HG02588 (cell line): ENCODE results near the gene TSNAXIP1.
A peak's percentile ranks its signal among the peaks of the same experiment; 100 is the strongest.
"Not testable (repeated sequence)": the region's sequence is repeated elsewhere in the genome, so short reads cannot be mapped to it uniquely, and the experiment has no call there.

Source experiments
- ATAC-seq: cut with Tn5 transposase; IDR thresholded peaks from one replicate; pipeline ENCODE4 v1.9.1; 2021; ENCODE audit warnings: mild to moderate bottlenecking, moderate library complexity; ENCODE audit not compliant: unreplicated experiment

Gene TSNAXIP1

DNA sequence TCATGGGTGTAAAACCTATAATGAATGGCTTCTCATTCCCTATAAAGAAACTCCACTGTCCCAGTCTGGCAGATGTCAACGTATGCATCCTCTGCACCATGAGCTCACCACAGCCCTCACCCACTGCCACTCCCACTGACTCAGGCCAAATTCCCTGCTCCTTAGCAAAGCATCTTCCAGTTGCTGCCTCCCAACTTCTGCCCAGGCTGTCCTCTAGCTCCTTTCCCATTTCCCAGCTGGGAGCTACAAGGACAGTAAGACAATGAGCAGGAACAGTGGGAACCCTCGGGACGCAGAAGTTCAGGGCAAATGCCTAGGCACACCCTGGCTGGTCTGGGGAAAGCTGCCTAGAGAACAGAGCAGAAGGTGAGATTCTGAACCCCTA is 26.3 kb downstream of the TSNAXIP1 start:
- ATAC-seq, result no peak

- ATAC-seq, result peak; percentile 97
These were observed 26.9 kb downstream of the TSNAXIP1 start for GRCh38 chr16:67833415-67834241.

DNA sequence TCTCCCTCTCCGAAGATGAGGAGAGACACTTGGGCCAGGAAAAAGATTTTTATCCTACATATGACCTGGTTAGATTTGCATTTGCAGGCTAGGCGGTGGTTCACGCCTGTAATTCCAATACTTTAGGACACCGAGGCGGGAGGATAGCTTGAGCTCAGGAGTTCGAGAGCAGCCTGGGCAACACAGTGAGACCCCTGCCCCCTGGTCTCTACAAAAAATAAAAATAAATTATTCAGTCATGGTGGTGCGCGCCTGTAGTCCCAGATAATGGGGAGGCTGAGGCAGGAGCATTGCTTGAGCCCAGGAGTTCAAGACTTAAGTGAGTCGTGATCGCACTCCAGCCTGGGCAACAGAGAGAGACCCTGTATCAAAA is 27.5 kb downstream of the TSNAXIP1 start:
- ATAC-seq, result no peak

GRCh38 chr16:67837190-67837589 is 30.5 kb downstream of the TSNAXIP1 start:
- ATAC-seq, result not testable (repeated sequence)

- no peak for ATAC-seq
These were observed 31.1 kb downstream of the TSNAXIP1 start for GRCh38 chr16:67837811-67838210.

DNA sequence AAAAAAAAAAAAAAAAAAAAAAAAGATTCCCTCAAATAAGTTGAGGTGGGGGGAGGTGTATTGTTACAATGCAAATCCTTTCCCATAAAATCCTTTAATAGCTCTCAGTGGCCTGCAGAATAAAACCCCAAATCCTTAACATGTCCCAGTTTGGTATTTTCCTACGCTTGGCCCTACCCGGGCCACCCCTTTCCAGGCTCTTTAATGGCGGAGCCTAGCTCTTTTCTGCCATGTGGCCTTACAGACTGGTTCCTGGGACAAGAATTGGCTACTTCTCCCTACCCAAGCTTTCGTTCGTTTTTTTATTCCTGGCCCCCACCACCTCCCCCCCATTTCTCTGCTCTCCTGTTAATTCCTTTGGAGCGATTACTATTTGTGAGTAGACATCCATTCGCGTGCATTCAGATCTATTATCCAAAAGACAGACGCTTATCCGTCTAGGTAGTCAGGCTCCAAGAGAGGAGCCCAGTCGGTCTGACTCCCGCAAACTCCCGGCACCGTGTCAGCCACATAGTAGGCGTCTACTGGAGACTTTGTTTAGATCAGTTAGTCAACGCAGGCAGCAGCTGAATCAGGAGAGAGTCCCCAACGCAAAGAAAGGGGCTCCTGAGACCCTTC is 34.6 kb downstream of the TSNAXIP1 start:
- ATAC-seq, result no peak

DNA sequence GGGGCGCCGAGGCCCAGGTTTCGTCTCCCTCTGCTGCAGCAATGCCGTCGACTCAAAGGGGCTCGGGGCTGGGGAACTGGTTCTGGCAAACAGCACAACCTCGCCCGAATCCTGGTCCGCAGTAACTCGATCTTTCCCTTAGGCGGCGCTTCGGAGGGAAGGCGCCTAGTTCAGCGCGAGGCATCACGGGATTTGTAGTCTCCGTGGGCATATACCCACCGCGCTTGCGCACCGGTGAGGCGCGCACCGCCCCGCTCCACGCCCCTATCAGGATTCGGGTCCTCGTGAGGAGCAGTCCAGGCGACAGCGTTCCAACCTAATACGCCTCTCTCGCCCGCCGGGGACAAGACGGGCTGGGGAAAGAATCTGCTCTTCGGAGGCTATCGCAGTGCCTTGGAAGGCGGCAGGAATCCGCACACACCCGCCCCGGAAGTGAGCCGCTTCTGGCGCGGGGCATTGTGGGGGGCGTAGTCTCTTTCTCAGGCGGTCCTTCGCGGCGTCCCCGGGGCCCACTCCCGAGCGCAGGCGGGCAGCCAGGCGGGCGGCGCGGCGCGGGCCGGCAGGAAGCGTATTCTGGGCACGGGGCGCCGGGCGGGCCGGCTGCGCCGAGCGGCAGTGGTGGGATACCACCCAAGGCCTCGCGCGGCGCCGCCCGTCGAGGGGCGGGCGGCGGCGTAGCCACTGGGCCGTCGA is 35.3 kb downstream of the TSNAXIP1 start, which contains the start of gene THAP11:
TSS of gene THAP11 (plus strand) at position 505 of the 693 bp plus-strand sequence. CDS start 235 bp downstream, outside the sequence.
- ATAC-seq, result peak; percentile 39

GRCh38 chr16:67842509-67843342 is 36.0 kb downstream of the TSNAXIP1 start:
- ATAC-seq, result peak; percentile 8

DNA sequence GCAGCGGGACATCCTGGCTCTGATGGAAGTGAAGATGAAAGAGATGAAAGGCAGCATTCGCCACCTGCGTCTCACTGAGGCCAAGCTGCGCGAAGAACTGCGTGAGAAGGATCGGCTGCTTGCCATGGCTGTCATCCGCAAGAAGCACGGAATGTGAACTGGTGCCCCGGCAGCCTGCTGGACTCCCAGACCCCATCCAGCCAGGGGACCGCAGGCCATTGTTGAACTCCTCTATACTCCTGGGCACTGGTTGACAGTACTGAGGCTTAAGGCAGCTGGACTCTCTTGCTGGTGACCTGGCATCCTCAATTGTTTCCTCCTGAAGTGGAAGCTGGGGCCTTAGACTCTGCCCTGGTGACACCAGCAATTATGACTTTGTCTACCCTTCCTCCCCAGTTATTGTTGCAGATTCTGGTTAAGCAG is 36.7 kb downstream of the TSNAXIP1 start:
- ATAC-seq, result no peak

DNA sequence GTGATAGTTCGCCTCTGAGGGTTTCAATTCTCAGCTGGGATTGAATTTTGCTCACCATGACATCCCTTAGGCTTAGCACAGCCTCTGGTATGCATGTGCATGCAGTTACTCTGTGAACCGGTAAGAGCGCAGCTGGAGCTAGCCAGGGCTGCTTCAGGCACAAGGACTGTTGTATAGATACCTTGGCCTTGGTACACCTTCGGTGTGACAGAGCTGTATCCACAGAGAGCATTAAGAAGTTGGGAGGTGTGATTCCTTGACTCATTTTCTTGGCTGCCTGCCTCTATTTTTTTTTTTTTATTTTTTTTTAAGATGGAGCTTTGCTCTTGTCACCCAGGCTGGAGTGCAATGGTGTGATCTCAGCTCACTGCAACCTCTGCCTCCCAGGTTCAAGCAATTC is 37.8 kb downstream of the TSNAXIP1 start:
- ATAC-seq, result no peak

DNA sequence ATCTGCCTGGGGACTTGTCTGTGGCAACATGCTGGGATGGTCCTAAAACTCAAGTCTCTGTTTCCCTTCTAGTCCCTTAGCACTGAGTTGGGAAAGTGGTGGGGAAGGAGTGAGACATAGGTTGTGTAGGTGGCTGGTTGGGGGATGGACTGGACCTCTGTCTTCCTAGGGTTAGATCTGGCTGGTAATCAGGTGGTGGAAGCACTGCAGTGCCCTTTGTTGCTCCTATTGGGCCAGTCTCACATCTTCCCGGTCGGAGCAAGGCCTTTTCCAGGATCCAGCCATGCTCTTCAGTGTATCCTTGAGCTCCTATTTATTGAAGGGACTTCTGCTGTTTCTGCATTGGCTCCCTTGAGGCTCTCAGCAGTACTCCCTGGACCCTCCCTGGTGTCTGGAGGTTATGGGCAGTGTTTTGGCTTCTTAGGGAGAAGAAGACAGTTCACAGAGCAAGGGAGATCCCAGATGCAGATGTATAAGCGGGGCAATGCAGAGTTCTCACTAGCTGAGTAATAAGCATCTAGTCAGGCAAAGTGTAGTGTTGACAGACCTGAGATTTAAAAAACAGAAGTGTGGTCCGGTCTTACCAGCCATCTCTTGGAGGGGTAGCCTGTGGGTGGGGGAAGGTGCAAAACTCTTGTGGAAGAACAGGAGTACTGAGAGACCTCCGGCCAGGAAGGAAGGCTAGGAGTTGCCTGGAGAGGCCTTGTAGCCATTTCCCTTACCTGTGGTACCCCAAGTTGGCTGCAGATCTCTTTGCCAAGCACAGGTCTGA is 38.8 kb downstream of the TSNAXIP1 start:
- no peak for ATAC-seq

DNA sequence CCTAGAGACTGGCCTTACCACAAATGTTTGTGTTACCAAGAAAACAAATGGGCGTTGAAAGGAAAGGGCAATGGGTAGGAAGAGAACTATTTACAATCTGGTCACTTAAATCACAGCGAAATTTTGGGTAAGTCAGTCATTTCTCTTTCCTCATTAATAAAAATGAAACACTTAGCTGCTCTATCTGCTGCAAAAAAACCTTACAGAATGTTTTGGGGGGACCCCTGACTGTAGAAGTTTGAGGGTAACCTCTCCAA is 39.3 kb downstream of the TSNAXIP1 start:
- ATAC-seq, result no peak

DNA sequence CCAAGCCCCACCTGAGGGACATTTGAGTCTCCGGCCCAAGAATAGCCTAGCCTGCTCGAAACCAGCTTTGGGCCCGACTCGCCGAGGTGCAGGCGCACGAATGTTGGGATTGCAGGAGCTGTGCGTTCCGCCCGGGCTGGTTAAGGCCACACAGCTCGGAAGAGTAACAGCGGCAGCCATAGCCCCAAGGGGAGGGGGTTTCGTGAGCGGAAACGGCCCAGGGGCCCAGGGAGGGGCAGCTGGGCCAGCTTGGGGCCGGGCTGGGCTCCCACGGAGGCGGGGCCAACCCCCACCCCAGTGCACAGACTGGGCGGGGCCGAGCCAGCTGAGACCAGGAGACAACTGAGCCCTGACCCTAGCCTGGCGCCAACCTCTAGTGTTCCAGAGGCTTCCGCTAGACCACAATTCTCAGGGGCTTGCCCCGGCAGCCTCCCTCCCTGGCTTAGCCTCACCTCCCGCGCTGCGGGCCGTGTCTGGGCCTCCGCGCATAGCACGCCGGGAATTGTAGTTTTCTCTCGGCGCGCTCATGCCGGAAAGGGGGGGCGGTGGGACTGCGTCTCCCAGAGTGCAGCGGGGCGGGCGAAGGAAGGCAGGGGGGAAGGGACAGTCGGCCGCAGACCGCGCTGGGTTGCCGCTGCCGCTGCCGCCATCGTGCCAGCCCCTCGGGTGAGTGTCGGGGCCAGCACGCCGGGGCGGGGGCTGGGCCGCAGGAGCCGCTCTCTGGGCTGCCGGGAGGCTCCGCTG is 39.8 kb downstream of the TSNAXIP1 start, which contains the start of gene NUTF2:
TSS of gene NUTF2 (plus strand) at position 614 of the 744 bp plus-strand sequence. CDS start 18,198 bp downstream, outside the sequence.
- ATAC-seq, result peak; percentile 56

DNA sequence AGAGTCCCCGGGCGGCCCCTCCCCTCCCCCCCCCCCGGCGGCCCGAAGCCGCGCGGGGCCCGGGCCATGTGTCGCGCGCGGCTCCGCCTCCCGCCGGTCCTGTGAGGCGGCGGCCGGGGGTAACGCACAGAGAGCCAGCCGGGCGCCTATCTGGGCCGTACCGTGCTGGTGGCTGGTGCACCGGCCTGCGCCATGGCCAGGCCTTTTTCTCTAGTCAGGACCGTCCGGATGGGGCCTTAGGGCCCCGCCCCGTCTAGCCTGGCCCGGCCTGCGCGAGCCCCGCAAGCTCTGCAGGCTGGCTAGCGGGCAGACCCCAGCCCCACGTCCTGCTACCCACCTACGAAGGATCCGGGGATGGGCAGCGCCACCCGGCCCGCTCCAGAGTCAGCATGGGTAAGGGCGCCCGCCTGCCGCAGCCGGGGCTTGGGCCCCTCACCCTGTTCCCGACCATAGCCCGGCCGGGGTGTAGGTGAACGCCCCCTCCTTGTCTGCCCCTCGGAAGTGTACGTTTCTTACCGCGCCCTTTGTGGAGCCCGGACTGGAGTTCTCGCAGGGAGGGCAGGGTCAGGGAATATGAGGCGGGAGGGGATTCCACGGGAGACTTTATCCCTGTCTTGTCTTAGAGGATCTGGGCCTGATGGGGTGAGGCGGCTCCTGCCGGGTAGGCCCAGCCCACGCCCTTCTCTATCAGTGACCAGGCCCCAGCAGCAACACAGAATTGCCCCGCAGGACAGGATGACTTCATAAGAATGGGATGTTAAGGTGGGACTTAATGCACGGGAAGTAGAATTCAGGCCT is 40.6 kb downstream of the TSNAXIP1 start, which contains the start of gene CENPT:
TSS of gene CENPT (minus strand) at position 630 of the 798 bp plus-strand sequence. CDS start 13,834 bp downstream, outside the sequence.
- peak; percentile 37 for ATAC-seq

DNA sequence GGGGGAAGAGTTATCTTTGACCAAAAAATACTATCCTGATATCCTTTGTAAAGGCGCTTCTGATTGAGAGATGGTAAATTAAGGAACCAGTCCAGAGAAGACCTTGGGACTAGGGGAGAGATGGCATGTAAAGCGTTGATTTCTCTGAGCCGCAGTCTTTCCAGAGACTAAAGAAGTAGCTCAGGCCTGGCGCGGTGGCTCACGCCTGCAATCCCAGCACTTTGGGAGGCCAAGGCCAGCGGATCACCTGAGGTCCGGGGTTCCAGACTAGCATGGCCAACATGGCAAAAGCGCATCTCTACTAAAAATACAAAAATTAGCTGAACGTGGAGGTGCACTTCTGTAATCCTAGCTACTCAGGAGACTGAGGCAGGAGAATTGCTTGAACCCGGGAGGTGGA is 41.4 kb downstream of the TSNAXIP1 start:
- no peak for ATAC-seq

- ATAC-seq, result no peak
These were observed 47.0 kb downstream of the TSNAXIP1 start for GRCh38 chr16:67853670-67854069.

- ATAC-seq, result no peak
These were observed 49.1 kb downstream of the TSNAXIP1 start for GRCh38 chr16:67855789-67856188.

DNA sequence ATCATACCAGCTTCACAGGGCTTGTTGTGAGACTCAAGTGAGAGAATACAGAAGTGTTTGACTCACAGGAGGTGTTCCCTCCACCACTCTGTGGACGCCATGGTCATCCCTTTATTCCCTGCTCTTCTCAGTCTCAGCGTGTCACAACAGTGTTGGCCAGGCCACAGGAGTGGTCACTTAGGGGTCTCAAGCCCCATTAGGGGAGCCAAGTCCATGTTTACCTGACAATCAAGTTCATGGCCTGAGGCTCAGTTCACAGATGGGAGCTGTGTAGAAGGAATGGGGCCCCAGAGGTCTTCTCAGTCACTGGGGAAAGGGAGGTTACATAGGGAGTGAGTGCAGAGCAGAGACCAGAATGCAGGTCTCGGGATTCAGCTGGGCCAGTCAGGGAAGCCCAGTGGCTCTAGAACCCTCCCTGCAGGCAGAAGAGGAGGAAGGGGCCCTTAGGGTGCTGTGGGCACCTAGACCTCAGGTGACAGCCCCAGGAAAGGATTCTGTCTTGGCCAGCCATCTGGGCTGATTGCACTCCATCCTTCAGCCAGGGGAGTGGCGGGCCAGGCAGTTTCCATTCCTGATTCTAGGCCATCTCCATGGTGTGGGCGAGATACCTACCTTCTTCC is 50.3 kb downstream of the TSNAXIP1 start:
- ATAC-seq, result no peak
